Measurements from ENCODE around the gene KIAA0753.

- TF ChIP-seq CTCF (IDR thresholded peaks at IDR 0.05; ENCODE audit: low read length) (no peak), EZH2 (IDR thresholded peaks at IDR 0.05; ENCODE audit: borderline replicate concordance, low read length) (no peak)
Observed at GRCh38 chr17:6660101-6660500, 19.6 kb upstream of the KIAA0753 start.
